Nephron progenitor cell (in vitro differentiated cells): ENCODE data around the gene TMIGD3.
A peak's percentile ranks its signal among the peaks of the same experiment; 100 is the strongest.

Experiments used
- DNase-seq: peaks from one replicate; pipeline ENCODE4 v3.0.0; 2021
- H3K27ac Mint-ChIP-seq: 2 replicates; pipeline ENCODE4 v1.8.0; 2021; ENCODE audit warnings: mild to moderate bottlenecking, moderate library complexity, mixed read lengths
- H3K27me3 Mint-ChIP-seq: 2 replicates; pipeline ENCODE4 v1.8.0; 2021; ENCODE audit warnings: mild to moderate bottlenecking, low read depth, mixed read lengths; ENCODE audit not compliant: poor library complexity
- H3K36me3 Mint-ChIP-seq: 2 replicates; pipeline ENCODE4 v1.8.0; 2021; ENCODE audit warnings: low read depth, mixed read lengths
- H3K4me1 Mint-ChIP-seq: 2 replicates; pipeline ENCODE4 v1.8.0; 2021; ENCODE audit warnings: mixed read lengths
- H3K4me3 Mint-ChIP-seq: 2 replicates; pipeline ENCODE4 v1.8.0; 2021; ENCODE audit warnings: mild to moderate bottlenecking, moderate library complexity, mixed read lengths
- H3K9me3 Mint-ChIP-seq: 2 replicates; pipeline ENCODE4 v1.8.0; 2021; ENCODE audit warnings: mild to moderate bottlenecking, moderate library complexity, mixed read lengths
- TF ChIP-seq, protein P1 (sequence below): fragments of 200-600 bp; sonication (generic); IDR thresholded peaks from 2 replicates; pipeline ENCODE4 v1.5.0; 2021; ENCODE audit warnings: antibody characterized with exemption

TMIGD3 gene

GRCh38 chr1:111480674-111481073, 22.8 kb downstream of the TMIGD3 start:
- Mint-ChIP-seq H3K27ac (no peak overlapping the region), H3K4me3 (no peak overlapping the region), H3K4me1 (peaks cover 29% of the 10 kb centered on the region), H3K36me3 (no peaks in the 10 kb centered on the region), H3K27me3 (peaks cover 7% of the 10 kb centered on the region), H3K9me3 (no peaks in the 10 kb centered on the region)
- DNase-seq, result no peak
- TF ChIP-seq, protein P1, sequence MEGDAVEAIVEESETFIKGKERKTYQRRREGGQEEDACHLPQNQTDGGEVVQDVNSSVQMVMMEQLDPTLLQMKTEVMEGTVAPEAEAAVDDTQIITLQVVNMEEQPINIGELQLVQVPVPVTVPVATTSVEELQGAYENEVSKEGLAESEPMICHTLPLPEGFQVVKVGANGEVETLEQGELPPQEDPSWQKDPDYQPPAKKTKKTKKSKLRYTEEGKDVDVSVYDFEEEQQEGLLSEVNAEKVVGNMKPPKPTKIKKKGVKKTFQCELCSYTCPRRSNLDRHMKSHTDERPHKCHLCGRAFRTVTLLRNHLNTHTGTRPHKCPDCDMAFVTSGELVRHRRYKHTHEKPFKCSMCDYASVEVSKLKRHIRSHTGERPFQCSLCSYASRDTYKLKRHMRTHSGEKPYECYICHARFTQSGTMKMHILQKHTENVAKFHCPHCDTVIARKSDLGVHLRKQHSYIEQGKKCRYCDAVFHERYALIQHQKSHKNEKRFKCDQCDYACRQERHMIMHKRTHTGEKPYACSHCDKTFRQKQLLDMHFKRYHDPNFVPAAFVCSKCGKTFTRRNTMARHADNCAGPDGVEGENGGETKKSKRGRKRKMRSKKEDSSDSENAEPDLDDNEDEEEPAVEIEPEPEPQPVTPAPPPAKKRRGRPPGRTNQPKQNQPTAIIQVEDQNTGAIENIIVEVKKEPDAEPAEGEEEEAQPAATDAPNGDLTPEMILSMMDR, result no peak

GRCh38 chr1:111476761-111477309, 26.6 kb downstream of the TMIGD3 start:
- DNase-seq, result no peak
- peak overlapping the region; percentile 41 for H3K27ac Mint-ChIP-seq
- no peaks in the 10 kb centered on the region for H3K9me3 Mint-ChIP-seq
- peaks cover 25% of the 10 kb centered on the region for H3K4me1 Mint-ChIP-seq
- TF ChIP-seq, protein P1, result no peak
- H3K27me3 Mint-ChIP-seq, result peaks cover 4% of the 10 kb centered on the region
- H3K4me3 Mint-ChIP-seq, result no peak overlapping the region
- peaks cover 6% of the 10 kb centered on the region for H3K36me3 Mint-ChIP-seq

DNA sequence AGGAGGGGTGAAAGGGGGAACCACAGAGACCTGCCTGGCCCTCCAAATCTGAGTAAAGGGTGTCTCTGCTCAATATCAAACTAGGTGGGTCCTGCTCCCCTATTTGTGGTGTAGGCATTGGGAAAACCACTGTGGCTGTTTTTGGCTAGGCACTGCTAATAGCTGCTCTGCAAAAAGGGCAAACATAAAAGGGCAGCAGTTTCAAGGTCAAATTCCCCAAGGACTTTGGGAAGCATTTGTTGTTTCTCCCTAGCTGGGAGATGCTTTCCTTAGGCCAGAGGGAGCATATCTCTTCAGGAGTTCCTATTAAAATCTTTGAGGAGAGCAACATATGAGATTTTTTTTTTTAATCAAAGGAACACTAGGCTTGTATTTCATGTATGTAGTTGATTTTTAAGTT, 27.2 kb downstream of the TMIGD3 start:
- H3K4me3 Mint-ChIP-seq, result no peak overlapping the region
- H3K4me1 Mint-ChIP-seq, result peaks cover 19% of the 10 kb centered on the region

GRCh38 chr1:111475701-111476100, 27.7 kb downstream of the TMIGD3 start:
- Mint-ChIP-seq H3K27ac (no peak overlapping the region), H3K4me3 (no peak overlapping the region), H3K27me3 (peaks cover 4% of the 10 kb centered on the region), H3K9me3 (no peaks in the 10 kb centered on the region), H3K4me1 (peaks cover 19% of the 10 kb centered on the region), H3K36me3 (peaks cover 6% of the 10 kb centered on the region)
- TF ChIP-seq, protein P1, result no peak
- no peak for DNase-seq

More for the DNA sequence above, 27.2 kb downstream of the TMIGD3 start:
- no peak for DNase-seq
- Mint-ChIP-seq H3K27me3 (peaks cover 4% of the 10 kb centered on the region), H3K36me3 (peaks cover 6% of the 10 kb centered on the region), H3K27ac (no peak overlapping the region), H3K9me3 (no peaks in the 10 kb centered on the region)
- TF ChIP-seq, protein P1, result no peak

DNA sequence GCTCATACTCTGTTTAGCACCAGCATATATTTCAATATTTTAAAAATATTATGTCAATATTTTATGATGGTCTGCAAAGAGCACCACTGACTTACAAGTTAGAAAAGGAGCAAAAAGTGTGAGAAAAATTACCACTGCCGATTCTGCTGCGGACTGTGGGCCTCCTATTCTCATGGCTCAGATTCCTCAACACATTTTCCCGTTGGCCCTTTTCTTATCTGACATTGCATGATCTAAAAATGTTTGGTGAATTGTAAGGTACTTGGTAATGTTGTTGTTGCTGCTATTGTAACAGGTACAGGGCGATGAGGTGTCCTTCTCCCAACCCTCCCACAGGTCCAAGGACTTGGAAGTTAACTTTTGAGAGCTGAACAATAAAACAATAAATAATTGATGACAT, 28.9 kb downstream of the TMIGD3 start:
- H3K36me3 Mint-ChIP-seq, result peaks cover 6% of the 10 kb centered on the region
- H3K27me3 Mint-ChIP-seq, result no peaks in the 10 kb centered on the region
- H3K9me3 Mint-ChIP-seq, result no peaks in the 10 kb centered on the region
- no peak overlapping the region for H3K4me3 Mint-ChIP-seq
- peaks cover 19% of the 10 kb centered on the region for H3K4me1 Mint-ChIP-seq
- TF ChIP-seq, protein P1, result no peak
- no peak for DNase-seq
- no peak overlapping the region for H3K27ac Mint-ChIP-seq

GRCh38 chr1:111474106-111474505, 29.3 kb downstream of the TMIGD3 start:
- Mint-ChIP-seq H3K27ac (no peak overlapping the region), H3K4me3 (no peak overlapping the region)
- no peak for DNase-seq

More at GRCh38 chr1:111474106-111474505, 29.3 kb downstream of the TMIGD3 start:
- H3K36me3 Mint-ChIP-seq, result peaks cover 6% of the 10 kb centered on the region
- no peaks in the 10 kb centered on the region for H3K27me3 Mint-ChIP-seq
- TF ChIP-seq, protein P1, result no peak
- no peaks in the 10 kb centered on the region for H3K9me3 Mint-ChIP-seq
- peaks cover 19% of the 10 kb centered on the region for H3K4me1 Mint-ChIP-seq
